GM21786 (cell line): ENCODE data around the gene APAF1.

Experiments
- ATAC-seq: cut with Tn5 transposase; IDR thresholded peaks from one replicate; pipeline ENCODE4 v1.9.1; 2021; ENCODE audit not compliant: unreplicated experiment

Gene APAF1

DNA sequence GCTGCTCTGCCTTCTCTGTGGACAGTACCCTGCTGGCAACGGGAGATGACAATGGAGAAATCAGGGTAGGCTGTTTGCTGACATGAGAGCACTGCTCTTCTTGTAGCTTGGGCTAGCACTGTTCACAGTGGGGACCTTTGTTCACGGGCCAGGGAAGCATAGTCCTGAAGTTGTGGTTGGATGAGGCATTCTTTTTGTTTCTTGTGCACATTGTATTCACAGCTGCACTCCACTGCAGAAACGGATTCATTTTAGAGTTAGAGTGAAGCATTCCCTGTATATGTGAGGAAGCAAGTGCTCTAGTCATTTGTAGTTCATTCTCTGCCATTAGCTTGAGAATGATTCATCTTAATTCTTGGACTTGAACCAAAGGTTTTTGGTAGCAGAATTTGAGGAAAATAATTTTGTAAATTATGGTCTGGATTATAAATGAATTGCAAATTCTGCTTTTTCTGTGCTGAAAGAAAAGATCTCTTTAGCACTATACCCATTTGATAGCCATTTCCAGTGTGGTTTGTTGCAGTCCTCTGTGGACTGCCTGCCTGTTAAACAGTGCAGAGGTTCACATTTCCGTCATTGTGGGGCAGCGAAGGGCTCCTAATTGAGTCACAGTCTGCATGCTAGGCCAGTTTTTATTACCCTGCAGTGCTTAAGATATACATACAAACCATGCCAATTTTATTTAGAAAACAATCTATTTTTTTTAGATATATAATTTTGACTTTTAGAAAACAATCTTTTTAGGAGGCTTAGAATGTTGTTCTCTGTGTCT lies 80.6 kb downstream of the APAF1 start:
- ATAC-seq: peak; percentile 86

DNA sequence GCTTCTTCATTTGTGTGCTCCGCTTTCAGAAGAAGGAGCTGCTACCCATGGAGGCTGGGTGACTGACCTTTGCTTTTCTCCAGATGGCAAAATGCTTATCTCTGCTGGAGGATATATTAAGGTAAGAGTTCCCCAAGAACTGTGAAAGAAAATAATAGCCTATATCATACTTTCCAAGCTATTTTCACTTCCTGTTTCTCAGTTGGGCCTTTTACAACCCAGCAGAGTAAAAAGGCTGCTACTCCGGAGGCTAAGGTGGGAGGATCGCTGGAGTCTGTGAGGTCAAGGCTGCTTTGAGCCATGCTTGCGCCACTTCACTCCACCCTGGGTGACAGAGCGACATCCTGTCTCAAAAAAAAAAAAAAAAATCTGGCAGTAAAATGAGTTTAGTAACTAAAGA lies 82.1 kb downstream of the APAF1 start:
- no peak for ATAC-seq

DNA sequence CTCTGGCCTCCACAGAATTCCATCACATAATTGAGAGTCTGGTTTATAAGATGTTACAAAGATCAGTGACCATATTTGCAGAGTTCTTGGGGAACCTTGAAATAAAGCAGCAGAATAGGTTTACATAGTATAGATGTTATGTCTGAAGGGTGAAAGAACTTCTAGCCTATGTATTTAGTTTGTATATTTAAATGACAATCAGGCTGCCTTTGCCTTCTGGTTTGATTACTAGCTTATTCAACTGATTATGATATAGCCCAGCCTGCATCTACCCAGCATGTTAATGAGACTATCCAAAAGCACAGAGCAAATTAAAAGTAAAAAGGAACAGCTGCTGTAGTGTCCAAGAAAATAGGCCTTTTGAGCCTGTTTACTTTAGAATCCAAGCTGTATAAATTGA lies 85.3 kb downstream of the APAF1 start:
- no peak for ATAC-seq

DNA sequence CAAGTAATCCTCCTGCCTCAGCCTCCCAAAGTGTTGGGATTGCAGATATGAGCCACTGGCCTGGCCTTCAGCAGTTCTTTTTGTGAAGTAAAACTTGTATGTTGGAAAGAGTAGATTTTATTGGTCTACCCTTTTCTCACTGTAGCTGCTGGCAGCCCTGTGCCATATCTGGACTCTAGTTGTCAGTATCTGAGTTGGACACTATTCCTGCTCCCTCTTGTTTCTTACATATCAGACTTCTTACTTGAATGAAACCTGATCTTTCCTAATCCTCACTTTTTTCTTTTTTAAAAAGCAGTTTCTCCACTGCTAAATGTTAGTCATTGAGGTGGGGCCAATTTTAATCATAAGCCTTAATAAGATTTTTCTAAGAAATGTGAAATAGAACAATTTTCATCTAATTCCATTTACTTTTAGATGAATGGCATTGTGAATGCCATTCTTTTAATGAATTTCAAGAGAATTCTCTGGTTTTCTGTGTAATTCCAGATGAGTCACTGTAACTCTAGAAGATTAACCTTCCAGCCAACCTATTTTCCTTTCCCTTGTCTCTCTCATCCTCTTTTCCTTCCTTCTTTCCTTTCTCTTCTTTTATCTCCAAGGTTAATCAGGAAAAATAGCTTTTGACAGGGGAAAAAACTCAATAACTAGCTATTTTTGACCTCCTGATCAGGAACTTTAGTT lies 88.7 kb downstream of the APAF1 start:
- ATAC-seq: no peak

DNA sequence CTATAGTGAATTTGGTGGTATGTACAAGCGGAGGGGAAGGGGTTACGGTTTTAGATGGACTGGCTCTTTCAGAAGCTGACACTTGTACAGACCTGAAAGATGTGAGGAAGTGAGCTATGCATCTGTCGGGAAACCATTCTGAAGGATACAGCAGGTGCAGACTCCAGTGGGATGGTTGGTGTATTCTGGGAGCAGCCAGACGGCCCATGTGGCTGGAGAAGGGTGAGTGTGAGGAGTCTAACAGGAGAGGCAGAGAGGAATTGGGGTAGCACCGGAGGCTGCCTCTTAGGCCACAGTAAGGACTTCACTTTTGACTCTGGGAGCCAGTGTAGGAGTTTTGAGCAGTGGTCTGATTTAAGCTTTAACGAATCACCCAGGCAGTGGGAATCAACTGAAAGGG lies 90.7 kb downstream of the APAF1 start:
- ATAC-seq: no peak

DNA sequence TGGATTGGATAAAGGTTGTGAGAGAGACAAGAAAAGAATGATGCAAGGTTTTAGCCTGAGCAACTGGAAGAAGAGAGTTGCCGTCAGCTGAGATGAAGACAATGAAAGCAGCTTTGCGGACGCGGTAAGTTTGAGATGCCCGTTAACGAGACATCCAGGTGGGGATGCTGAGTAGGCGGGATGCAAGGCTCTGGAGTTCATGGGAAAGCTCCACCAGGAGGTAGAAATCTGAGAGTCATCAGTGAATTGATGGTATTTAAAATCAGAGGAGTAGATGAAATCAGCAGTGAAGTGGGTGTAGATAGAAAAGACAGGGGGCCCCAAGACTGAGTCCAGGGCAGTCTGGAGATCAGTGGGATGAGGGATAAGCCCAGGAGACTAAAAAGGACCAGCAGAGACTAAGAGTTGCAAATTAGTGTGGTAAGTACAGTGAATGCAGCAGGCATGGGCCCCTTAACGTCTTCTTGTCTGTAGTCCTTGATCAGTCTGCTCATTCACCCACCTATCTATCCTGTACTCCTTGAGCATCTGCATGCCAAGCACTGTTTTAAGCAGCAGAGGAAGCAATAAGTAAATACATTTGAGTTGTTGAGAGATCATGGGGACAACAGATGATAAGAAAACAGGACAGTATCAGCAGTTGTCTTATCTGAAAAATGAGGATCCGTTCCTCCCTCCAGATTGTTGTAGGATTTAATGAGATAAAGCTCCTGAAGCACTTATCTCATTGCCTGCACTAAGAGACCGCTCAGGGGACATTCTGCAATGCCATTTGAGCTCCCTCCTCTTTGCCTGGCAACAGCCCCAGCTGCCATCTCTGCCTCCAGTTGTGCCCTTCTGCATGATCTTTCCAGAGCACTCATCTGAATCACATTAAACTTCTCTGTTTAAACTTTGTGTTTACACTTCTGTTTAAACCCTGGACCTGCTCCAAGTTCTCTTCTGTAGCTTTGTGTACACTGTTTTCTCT lies 91.5 kb downstream of the APAF1 start:
- ATAC-seq: no peak

DNA sequence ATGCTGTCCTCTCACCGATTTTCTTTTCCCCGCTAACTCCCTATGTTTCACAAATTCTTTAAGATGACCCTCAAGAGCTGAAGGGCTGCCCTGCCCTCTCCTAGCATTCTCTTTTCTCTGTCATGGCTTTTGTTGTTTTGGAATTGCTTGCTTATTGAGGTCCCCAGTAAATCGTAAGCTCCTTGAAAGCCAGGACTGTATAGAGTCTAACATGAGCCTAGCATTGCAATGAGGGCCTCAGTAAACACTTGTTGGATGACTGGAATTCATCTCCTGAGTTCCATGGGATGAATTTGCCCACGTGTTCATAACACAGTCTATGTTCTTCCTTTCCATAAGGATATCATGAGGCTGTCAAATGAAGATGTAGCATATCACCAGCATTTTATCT lies 92.2 kb downstream of the APAF1 start:
- no peak for ATAC-seq

DNA sequence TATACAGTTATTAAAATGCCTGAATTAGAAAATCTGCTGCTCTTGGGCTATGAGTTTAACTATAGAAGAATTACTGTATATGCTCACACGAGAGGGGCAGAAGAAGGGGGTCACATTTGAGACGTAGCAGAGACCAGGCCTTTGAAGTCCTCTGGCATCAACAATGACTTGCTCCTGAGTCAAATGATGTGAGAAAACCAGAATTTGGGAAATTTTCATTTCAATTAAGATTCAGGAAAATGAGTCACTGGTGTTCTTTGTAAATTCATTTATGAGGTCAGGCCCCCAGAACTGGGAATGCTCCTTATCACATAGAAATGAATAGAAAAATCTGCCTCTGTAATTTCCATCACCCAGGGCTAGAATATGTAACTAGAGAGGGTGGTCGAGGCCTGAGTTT lies 92.9 kb downstream of the APAF1 start:
- ATAC-seq: no peak

DNA sequence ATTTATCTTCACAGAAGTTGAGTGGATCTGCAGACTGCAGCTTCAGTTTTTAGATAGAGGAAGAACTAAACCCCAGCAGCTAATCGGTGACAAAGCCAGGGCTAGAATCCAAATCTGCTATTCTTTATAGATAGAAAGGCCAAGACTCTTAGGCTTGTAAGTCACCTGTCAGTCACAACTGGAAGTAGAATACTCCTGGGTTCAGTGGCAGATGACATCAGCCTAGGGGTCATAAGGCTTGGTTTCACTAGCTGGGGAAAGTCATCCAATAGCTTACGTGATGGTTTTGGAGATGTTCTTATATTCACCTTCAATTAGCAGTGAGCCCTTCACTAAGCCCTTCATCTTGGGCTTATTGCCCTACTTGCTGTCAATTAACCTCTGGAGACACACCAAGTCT lies 93.4 kb downstream of the APAF1 start:
- ATAC-seq: no peak

DNA sequence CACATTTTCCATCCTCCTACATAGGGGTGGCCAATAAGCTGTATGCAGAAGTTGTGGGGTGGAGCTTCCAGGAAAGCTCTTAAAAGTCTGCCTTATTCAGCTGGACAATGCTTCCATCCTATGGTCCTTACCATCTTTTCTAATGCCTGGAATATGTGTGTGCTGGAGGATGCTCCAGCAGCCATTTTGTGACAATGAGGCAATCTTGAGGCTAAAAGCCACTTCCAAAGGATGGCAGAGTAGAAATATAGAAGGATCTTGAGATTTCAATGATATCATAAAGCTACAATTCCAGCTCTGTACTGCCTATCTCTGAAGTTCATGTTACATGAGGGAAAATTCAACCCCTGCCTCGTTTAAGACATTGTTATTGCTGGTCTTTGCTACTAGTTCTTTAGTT lies 95.7 kb downstream of the APAF1 start:
- no peak for ATAC-seq

DNA sequence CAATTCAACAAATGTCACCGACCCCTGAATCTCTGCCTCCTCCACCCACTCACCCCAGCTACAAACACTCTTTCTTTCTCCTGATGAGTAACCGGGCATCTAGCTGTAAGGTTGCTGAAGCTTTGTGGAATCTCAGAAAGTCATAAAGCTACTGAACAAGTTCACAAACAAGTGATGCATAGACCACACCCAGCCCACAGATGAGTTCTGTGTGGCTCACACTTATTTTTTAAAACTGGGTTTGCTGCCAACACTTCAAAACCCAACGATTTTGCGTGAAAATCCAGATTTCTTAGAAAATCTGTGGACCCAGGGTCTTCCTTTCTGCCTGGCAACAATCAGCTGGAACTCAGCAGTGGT lies 96.1 kb downstream of the APAF1 start:
- no peak for ATAC-seq

DNA sequence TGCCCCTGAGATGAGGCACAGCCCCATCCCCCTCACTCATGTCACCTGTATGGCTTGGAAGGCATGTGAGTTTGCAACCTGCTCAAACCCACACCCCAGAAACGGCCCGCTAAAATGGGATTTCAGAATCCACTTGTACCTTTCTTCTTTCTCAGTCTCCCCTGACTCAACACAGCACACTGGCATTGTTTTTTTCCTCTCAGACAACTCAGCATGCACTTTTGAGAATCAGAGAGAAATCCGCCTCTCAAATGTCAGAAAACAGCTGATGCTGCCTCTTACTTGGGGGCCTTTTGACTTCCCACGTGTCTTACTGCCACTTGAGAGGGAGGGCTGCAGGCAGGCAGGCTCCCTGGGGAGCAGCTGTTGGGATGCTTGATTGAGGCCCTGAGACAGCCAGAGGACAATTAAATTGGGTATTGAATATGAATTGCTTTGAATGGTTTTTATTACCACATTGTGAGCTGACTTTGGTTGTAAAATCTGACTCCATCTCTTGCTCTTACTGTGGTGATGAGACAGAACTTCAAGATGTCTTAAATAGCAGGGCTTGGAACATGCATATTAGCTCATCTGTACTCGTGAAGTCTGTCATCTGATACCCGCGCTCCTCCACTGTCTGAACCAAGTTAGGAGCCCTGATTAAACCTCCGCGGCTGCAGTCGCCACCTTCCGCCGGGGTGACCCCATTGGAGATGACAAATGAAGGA lies 96.6 kb downstream of the APAF1 start:
- ATAC-seq: no peak

DNA sequence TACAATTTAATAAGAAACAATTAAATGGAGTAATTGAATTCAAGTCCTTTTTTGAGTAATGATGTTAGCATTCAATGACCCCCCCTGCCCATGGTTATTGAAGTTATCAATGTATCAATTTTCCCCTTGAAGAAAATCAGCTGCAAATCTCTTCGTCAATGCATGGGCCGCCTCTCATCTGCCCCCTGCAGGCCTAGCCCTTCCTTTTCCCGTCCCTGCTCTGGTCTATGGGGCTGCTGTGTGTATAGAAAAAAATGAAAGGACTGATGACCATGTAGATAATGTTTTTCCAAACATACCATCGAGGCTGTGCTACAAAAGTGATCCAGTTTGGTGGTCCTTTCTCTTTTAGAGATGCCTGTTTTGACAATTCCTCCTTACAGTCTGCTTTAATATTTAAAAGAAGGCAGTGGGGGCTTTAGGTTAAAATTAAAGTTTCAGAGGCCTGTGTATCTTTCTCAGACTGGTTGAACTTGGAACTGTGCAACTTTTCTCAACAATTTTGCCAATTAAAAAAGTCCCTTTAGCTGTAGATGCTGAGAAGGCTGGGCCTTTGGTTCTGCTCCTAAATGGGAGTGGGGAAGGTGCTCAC lies 98.4 kb downstream of the APAF1 start:
- ATAC-seq: no peak

DNA sequence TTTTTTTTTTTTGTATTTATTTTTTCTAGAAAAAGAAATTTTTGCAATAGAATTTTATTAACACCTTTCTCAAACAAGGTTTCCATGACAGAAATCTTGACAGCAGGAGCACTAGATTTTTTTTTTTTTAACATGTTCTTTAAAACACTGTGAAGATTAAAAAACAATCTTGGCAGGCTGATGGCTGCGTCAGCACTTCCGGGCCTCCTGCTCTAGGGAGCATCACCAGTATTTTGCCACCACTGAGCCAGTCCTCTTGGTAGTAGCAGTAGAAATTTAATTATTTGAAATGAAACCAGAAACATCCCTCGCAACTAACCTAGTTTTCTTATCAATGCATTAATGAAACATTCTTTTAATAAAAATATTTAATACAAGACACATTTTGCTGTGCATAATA lies 99.6 kb downstream of the APAF1 start:
- no peak for ATAC-seq

DNA sequence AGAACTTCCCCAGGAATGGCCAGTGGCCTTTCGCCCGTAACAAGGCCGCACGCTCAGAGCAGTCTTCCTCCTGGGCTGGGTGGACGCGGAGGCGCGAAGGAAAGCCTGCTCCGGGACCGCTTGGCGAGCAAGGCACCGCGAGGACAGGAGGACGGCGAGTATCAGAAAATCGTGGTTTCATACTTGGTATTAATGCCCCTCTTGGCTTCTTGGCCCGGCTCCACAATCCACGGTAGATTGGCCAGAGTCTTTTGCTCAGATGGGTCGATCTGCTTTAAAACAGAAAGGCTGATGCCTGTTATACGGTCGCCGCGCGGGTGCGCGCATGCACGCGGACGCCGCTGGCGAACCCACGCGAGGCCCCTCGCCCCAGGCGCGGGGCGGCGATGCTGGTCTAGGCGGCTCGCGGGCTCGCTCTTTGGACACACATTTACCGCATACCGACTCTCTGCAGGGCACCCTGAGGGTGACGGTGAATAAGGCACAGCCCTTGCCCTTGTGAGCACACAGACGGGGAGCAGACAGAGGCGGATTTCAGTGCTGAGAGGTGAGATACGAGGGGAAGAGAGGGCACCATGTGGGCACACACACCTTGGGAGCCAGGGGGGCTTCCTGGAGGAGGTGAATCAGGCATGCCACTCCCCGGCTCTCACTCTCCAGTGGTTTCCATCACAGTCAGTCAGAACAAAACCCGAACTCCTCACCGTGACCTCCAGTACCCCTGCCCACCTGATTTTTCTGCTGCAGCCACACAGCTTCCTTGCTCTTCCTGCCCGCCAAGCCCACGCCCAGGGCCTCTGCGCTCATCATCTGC lies 100.7 kb downstream of the APAF1 start:
- peak; percentile 44 for ATAC-seq

DNA sequence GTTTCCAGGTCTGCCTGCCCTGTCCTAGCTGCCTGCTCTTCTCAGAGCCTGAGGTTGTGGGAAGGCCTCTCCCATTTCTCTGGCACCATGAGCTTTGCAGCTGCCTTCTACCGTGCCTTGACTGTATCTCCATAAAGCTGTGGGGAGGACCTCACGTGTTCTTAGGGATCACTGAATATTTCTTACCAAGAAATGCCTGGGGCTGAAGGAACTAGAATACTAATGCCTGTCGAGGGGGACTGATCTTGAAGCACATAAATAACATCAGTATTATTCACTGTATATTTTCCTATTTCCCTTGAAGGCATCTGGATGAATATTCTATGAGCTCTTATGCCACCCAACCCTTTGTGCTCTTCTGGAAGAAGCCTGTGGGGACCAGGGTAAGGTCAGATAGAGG lies 103.4 kb downstream of the APAF1 start:
- no peak for ATAC-seq

DNA sequence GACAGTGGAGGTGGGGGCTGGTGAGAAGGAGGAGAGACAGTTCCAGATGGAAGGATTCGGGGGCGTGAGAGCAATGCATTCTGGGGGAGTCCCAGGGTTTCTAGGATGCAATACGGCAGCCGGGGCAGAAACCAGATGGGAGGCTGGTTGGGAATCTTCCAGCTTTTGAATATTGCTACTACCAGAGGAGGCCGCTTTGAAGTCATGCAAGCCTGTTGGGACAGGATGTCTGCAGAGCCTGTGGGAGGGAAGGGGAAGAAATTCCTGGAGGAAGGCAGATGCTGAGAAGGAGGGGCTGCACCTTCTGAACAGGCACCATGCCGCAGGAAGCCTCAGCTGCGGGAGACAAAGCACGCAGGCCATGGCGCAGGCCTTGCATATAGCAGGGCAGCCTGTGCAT lies 105.4 kb downstream of the APAF1 start:
- ATAC-seq: no peak

DNA sequence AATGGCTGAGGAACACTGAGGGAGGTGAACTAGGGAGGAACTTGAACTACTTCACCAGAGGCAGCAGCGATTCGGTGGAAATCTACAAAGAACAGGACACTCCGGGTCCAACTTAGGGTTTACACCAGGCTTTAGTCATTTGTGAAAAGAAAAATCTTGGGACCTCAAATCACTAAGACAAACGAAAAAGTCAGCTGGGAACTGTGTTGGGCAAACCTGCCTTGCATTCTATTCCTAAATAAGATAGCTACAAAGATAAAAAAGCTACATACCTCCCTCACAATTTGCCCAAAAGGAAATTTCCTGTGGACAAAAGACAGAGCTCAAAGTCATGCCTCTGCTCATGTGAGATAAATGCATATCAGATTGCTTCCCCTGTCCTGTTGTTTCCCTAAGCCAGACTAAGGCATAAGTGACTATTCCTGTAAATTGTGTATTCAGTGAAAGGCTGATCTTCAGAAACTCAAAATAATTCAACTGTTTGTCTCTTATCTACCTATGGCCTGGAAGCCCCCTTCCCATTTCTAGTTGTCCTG lies 106.6 kb downstream of the APAF1 start:
- ATAC-seq: no peak

DNA sequence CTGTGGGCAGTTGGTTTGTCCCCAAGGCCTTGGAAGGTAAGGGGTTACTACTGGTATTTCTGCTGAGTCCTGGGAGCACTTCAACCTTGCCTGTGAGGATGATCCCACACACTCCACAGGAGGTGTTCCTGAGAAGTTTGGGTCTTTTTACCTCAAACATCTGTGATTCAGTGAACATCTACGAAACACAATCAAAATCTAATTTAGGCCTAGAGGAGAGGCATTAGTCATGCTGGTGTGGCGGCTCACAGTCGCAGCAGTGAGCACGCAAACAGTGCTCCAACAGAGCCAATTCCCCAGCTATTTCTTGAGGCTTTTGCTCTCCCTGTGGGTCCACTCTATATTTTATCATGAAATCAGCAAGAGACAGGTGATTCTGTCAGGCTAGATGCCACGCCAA lies 107.6 kb downstream of the APAF1 start:
- no peak for ATAC-seq

DNA sequence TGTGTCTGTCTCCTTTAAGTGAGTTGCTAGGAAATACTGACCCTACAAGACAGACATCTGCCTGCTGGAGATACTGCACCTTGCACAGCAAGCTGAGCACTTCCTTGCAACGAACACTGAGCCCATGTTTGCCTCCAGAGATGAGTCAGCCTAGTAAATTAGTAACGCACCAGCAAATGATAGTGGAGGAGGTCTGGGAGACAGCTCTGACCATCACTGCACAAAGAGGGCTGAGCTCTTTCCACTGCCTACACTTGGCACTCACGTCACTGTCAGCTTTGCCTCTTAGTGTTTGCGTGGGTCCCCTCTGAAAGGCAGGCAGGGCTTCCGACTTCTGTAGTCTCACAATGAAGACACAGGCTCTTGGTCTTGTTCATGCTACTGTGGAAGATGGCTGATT lies 109.0 kb downstream of the APAF1 start:
- ATAC-seq: peak; percentile 99
